ENCODE data around the gene CNDP2.

DNA sequence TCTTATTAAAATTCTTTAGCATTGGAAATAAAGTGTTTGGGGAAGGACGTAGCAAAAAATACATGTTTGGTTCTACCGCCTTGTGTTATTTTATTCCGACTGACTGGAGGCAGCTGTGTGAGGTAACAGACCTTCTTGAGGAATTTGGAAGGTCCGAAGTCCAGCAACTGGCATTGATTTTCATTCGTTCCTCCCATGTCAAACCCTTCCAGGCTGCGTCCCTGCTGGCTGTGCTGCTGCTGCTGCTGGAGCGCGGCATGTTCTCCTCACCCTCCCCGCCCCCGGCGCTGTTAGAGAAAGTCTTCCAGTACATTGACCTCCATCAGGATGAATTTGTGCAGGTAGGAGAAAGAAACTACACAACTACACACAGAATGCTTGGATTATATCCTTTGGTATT is 60.0 kb downstream of the CNDP2 start:
- TF ChIP-seq POLR2AphosphoS5 (IDR thresholded peaks at IDR 0.05; ENCODE audit: borderline replicate concordance, low read depth, low read length) (no peak), EZH2 (IDR thresholded peaks at IDR 0.05) (no peak)

Data from SK-N-MC (cell line).